T-helper 2 cell (primary cell): ENCODE measurements around the gene SLC35B2.

Experiments used
- DNase-seq, 5 experiments: peaks; one replicate each; pipeline versions ENCODE4 v3.0.0 to v3.0.0-alpha.2; 2012 to 2022

Gene SLC35B2

GRCh38 chr6:44221291-44221960, 35.9 kb downstream of the SLC35B2 start:
- DNase-seq = peak; percentile 39 to 84 (median 61)

DNA sequence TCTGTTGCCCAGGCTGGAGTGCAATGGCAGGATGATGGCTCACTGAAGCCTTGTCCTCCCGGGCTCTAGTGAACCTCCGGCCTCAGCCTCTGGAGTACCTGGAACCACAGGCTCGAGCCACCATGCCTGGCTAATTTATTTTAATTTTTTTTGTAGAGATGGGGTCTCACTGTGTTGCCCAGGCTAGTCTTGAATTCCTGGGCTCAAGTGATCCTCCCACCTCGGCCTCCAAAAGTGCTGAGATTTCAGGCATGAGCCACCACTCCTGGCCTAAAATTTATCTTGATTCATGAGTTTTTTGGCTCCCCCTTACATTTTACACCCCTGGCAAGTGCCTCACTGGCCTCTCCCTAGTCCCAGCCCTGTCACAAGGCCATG, 36.4 kb downstream of the SLC35B2 start:
- no peak for DNase-seq

- no peak for DNase-seq
Observed at GRCh38 chr6:44219815-44220784, 37.2 kb downstream of the SLC35B2 start.

DNA sequence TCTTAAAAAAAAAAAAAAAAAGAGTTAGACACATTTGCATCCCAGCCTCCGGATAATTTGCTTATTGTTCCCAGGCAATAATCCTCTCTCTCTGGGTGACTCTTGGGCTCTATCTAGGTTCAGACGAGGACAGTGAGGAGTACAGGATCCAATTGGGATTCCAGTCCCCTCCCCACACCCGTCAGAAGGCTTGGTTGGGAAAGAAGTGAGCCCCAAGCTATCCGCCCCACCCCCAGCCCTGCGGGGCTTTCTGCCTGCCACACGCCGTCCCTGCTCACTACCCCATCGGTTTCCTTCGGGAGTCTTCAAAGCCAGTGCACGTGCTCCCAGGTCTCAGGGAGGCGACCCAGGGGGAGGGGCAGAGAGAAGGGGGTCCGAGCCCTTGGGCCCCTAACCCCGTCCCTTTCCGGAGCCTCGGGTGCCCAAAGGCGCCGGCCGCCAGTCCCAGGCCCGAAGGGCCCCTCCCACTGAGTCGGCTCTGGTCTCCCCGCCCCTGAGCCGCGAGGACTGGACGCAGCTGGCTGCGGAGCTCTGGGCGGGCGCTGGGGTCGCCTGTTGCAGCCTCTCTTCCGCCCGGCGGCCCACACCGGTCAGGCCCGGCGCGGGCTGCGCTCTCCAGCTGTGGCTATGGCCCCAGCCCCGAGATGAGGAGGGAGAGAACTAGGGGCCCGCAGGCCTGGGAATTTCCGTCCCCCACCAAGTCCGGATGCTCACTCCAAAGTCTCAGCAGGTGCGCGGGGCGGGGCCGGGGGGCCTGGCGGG, 38.1 kb downstream of the SLC35B2 start:
- no peak for DNase-seq

- no peak for DNase-seq
Observed at GRCh38 chr6:44217332-44218143, 39.8 kb downstream of the SLC35B2 start.

DNA sequence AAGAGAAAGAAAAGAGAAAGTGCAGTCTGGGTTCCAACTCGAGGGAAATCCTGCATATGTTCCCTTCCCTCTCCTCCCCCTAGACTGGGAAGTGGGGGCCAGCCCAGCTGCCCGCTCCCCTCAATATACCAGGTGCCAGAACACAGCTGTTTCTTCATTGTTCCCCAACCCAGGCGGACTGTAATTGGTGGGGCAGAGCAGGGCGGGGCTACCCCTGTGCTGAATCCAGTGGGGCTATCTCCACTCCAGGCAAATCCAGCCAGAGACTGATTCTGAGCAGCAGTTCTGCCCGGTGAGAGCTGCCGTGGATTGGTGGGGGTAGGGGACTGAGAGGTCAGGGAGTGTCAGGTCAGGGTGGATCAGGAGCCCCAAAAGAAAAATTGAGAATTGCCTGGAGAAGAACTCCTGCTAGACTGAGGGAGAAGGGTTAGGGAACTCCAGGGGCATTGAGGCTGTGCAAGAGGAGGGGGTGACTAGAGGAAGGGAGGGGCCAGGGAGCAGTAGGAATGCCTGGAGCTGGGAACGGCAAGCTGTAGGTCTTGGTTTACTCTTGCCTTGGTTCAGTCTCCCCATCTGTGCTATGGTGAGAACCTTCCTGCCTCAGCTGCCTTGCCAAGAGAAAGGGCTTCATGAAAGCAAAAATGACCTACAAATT, 40.5 kb downstream of the SLC35B2 start, which contains the start of gene MYMX:
MYMX (plus strand) TSS at position 250 of the 655 bp plus-strand sequence. CDS start 546 bp downstream, outside the sequence.
- no peak for DNase-seq

- no peak for DNase-seq
Observed at GRCh38 chr6:44214307-44214706, 43.0 kb downstream of the SLC35B2 start.

- DNase-seq = no peak
Observed at GRCh38 chr6:44211284-44211683, 46.0 kb downstream of the SLC35B2 start.

- no peak for DNase-seq
Observed at GRCh38 chr6:44207966-44208365, 49.4 kb downstream of the SLC35B2 start.
